HG02981 (cell line): Measurements from ENCODE around the gene LRRK2.
"Not testable (repeated sequence)": the region's sequence is repeated elsewhere in the genome, so short reads cannot be mapped to it uniquely, and the experiment has no call there.

Experiments
- ATAC-seq: cut with Tn5 transposase; IDR thresholded peaks from one replicate; pipeline ENCODE4 v1.9.1; 2021; ENCODE audit warnings: mild to moderate bottlenecking, moderate library complexity; ENCODE audit not compliant: unreplicated experiment

LRRK2 gene

GRCh38 chr12:40312982-40313576 is 88.3 kb downstream of the LRRK2 start:
- ATAC-seq: no peak

- ATAC-seq: peak; percentile 53
Observed at GRCh38 chr12:40313928-40314327, 89.1 kb downstream of the LRRK2 start.

GRCh38 chr12:40314927-40315326 is 90.1 kb downstream of the LRRK2 start:
- no peak for ATAC-seq

GRCh38 chr12:40315375-40315774 is 90.6 kb downstream of the LRRK2 start:
- no peak for ATAC-seq

- ATAC-seq: no peak
Observed at GRCh38 chr12:40324261-40324660, 99.5 kb downstream of the LRRK2 start.

- ATAC-seq: peak; percentile 91
Observed at GRCh38 chr12:40325349-40325960, 100.7 kb downstream of the LRRK2 start.

- no peak for ATAC-seq
Observed at GRCh38 chr12:40327535-40327934, 102.7 kb downstream of the LRRK2 start.

- no peak for ATAC-seq
Observed at GRCh38 chr12:40330180-40330579, 105.4 kb downstream of the LRRK2 start.

- no peak for ATAC-seq
Observed at GRCh38 chr12:40331886-40332285, 107.1 kb downstream of the LRRK2 start.

- ATAC-seq: no peak
Observed at GRCh38 chr12:40335991-40336390, 111.2 kb downstream of the LRRK2 start.

- ATAC-seq: peak; percentile 59
Observed at GRCh38 chr12:40336573-40337199, 111.9 kb downstream of the LRRK2 start.

GRCh38 chr12:40338071-40338470 is 113.3 kb downstream of the LRRK2 start:
- ATAC-seq: no peak

GRCh38 chr12:40338621-40339020 is 113.8 kb downstream of the LRRK2 start:
- no peak for ATAC-seq

GRCh38 chr12:40342010-40342409 is 117.2 kb downstream of the LRRK2 start:
- peak; percentile 86 for ATAC-seq

- ATAC-seq: no peak
Observed at GRCh38 chr12:40343124-40343523, 118.3 kb downstream of the LRRK2 start.

- ATAC-seq: no peak
Observed at GRCh38 chr12:40344312-40344711, 119.5 kb downstream of the LRRK2 start.

- ATAC-seq: no peak
Observed at GRCh38 chr12:40351976-40352375, 127.2 kb downstream of the LRRK2 start.

GRCh38 chr12:40375076-40375475 is 150.3 kb downstream of the LRRK2 start:
- peak; percentile 49 for ATAC-seq

GRCh38 chr12:40376533-40377267 is 151.9 kb downstream of the LRRK2 start:
- ATAC-seq: peak; percentile 43

GRCh38 chr12:40378691-40379090 is 153.9 kb downstream of the LRRK2 start:
- no peak for ATAC-seq

GRCh38 chr12:40382217-40382616 is 157.4 kb downstream of the LRRK2 start:
- ATAC-seq: peak; percentile 60

- ATAC-seq: not testable (repeated sequence)
Observed at GRCh38 chr12:40387279-40387678, 162.5 kb downstream of the LRRK2 start.
